ENCODE data around the gene KCNJ14.

DNA sequence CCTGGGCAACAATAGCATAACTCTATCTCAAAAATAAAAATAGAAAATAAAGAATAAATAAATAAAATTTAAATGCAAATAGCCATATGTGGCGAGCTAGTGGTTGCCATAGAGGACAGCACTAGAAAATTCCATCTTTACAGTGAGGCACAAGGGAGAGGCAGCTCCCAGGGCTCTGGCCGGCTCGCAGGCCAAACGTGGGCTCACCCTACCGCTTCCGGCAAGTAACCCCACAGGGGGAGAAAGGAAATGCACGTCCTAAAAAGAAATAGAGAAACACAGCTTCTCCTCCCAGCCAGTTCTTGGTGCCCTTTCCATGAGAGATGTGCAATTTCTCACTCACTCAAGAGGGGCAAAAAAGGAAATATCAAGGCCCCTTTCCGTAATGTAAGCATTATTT is 22.0 kb upstream of the KCNJ14 start:
- TF ChIP-seq, protein P1, sequence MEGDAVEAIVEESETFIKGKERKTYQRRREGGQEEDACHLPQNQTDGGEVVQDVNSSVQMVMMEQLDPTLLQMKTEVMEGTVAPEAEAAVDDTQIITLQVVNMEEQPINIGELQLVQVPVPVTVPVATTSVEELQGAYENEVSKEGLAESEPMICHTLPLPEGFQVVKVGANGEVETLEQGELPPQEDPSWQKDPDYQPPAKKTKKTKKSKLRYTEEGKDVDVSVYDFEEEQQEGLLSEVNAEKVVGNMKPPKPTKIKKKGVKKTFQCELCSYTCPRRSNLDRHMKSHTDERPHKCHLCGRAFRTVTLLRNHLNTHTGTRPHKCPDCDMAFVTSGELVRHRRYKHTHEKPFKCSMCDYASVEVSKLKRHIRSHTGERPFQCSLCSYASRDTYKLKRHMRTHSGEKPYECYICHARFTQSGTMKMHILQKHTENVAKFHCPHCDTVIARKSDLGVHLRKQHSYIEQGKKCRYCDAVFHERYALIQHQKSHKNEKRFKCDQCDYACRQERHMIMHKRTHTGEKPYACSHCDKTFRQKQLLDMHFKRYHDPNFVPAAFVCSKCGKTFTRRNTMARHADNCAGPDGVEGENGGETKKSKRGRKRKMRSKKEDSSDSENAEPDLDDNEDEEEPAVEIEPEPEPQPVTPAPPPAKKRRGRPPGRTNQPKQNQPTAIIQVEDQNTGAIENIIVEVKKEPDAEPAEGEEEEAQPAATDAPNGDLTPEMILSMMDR (IDR thresholded peaks at IDR 0.05), result no peak
- TF ChIP-seq POLR2A (IDR thresholded peaks at IDR 0.05) (no peak), POLR2AphosphoS5 (IDR thresholded peaks at IDR 0.05) (no peak)
